SK-N-DZ (cell line): ENCODE results near the gene U2AF1.
A peak's percentile ranks its signal among the peaks of the same experiment; 100 is the strongest.
"Not testable (repeated sequence)": the region's sequence is repeated elsewhere in the genome, so short reads cannot be mapped to it uniquely, and the experiment has no call there.

Experiments used
- DNase-seq: peaks from one replicate; pipeline ENCODE4 v3.0.0-alpha.2; 2015; ENCODE audit warnings: low spot score

The U2AF1 gene

DNA sequence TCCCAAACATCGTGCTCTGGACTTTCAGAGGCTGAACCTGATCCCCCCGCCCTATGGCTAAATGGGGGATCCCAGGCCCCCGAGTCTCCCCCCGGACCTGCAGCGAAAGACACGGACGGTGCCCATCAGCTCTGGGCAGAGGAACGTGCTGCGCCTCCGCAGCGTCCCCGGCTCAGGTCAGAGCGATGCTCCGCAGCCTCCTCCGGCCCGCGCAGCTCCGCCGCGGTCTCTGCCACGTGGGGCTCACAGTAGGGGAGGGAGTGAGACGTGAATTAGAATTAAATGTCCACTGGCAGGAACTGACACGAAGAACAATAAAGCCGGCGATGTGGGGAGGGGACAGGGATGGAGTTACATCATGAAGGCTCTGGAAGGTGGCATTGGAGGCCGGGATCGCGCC lies 30.7 kb downstream of the U2AF1 start:
- not testable (repeated sequence) for DNase-seq

DNA sequence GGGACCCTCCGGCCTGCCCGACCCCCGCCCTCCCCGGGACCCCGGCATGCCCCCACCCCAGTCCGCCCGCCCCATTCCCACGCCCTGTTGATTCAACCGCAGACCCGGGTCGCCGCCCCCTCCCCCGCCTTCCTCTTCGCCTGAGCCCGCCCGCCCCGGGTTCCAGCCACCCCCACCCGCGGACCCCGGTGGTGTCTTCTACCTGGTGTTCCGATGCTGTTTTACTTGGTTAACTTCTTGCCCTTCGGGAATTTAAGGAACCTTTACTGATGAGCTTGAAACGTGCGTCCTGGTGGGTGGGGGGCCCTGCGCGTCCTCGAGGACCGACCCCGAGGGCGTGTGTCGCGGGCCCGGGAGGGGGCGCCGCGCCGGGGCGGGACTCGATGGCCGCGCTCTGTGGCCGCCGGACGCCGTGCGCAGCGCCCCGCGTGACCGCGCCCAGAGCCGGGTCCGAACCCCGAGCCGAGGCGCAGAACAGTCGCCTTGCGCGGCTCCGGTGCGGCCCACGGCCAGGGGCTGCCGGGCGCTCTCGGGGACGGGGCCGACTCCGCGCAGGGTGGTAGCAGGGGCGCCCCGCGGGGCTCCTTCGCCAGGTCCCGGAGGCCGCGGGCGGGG lies 31.2 kb downstream of the U2AF1 start:
- DNase-seq, result not testable (repeated sequence)

DNA sequence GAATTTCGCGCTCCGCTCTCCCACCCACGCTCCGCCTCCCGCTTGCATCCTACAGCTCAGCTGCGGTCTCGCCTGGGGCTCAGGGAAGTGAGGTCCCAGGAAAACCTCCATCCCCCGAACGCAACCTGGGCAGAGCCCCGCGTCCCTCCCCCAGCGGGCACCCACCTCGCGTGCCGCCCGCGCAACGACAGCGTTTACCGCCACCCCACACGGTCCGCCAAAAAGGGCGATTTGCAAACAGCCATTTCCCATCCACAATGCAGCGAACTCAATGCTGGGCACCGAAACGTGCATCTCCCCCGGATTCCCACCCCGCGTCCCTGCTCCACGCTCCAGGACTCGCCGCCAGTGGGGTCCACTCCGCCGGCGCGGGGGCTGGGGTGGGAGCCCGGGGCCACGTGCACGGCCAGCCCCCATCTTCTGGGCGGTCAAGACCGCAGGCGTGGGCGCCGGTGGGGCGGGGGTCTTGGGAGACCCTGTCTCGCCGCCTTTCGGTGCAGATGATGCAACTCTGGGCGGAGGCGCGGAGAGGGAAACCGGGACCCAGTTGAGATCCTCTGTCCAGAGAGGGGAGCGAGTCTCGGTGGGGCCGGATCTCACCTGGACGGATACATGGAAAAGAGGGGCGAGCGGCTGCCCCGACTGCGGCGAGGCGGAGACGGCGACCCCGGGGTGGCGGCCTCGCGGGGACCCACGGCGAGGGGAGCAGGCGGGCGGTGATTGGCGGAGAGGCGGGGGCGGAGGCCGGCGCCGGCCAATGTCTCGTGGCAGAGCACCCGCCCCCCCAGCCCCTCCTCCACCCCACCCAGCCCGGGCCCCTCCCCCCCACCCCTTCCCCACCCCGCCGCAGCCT lies 32.0 kb downstream of the U2AF1 start, which contains the start of gene CBS:
Gene CBS, minus strand, starts transcription at position 666 of the 853 bp plus-strand sequence. CDS start 3,642 bp downstream, outside the sequence.
- DNase-seq, result not testable (repeated sequence)

DNA sequence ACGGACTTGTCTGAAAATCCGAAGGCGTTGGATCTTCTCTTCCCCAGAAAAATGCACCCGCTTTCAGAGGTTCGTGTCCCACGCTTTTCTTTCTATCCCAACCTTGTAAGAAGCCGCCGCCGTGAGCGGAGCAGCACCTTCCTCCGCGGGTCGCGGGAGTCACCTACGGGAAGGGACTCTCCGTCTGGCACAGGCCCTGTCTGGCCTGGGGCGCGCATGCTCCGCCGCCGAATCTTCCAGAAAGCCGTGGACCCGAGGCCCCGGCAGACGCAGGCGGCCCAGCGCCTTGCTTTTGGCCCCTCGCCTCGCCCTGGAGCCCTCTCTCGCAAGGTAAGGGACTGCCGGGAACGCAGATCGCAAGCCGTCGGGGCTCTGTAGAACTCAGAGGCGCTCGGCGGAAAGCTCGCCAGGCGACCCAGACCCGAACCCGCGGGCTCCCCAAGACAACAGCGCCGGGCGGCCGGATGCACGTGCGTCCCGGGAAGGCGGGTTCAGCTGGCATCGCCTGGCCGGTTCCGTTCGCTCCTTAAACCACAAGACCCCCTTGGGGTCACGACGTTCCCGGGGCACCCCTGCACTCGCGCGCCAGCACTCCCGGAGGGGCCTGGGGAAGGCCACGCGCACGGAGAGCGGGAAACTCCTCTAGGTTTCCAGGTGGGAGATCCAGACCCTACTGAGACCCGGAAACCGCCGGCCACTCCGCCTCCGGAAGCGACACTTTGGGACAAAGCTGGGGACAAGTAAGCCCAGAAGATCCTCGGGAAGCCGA lies 32.8 kb downstream of the U2AF1 start:
- not testable (repeated sequence) for DNase-seq

DNA sequence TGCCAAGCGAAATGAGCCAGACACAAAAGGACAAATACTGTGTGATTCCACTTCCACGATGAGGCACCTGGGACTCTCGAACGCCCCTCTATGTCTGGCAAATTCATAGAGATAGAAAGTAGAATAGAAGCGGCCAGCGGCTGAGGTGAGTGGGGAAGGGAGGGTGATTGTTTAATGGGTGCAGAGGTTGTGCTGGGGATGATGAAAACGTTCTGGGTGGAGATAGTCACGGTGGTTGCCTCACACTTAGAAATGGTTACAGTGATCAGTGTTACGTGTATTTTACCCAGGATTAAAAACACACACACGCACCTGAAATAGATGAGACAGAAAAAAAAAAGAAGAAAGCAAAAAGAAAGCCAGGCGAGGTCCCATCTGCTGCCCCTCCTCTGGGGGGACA lies 34.6 kb downstream of the U2AF1 start:
- not testable (repeated sequence) for DNase-seq

DNA sequence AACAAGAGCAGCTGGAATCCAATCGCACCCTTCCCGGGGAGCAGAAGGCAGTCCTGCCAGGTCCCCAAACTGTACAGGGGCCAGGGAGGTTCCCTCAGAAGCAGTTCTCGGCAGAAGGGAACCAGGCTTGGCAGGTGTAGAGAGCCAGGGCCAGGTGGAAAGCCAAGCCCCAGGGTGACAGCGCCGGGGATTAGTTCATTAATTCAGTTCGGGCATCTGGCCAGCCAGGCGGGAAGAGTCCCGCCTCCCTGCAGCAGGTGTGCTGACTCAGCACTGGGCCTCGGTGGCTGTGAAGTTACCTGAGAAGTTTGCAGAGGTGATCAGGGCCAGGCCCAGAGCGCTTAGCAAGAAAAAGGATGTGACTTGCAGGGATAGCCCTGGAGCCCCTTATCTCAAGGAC lies 37.7 kb downstream of the U2AF1 start:
- DNase-seq, result not testable (repeated sequence)

DNA sequence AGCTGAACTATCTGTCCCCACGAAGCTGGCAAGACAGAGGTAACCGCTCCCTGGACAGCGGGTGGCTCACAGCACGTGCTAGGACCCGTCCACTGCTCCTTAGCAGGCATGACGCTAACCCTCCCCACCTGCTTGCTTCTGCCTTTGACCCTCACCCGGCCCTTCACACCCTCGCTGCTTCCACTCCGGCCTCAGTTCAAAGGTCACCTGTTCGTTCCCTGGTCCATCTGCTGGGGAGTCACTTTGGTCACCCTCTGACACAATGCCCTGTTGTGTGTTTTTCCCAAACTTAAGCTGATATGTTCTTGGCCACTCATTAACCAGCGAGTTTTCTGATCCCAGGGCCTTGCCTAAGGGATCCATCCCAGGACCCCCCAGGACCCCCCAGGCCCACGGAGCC lies 39.3 kb downstream of the U2AF1 start:
- DNase-seq, result not testable (repeated sequence)

DNA sequence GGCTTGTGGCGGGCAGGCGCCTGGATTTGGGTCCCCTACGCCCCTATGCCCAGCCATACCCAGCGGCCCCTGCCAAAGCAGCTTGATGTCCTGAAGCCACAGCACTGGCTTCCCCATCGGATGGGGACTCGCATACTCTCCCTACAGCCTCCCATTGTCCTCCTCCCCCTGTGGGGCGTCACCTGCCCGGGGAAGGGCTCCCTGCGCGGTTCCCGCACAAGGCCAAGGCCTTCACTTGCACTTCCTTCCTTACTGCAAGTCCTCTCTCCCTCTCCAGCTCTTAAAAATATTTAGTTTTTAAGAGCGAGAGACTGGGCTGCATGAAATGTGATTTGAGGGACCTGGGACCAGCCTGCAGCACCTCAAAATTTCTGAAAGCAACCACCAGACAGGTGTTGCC lies 40.7 kb downstream of the U2AF1 start:
- not testable (repeated sequence) for DNase-seq

DNA sequence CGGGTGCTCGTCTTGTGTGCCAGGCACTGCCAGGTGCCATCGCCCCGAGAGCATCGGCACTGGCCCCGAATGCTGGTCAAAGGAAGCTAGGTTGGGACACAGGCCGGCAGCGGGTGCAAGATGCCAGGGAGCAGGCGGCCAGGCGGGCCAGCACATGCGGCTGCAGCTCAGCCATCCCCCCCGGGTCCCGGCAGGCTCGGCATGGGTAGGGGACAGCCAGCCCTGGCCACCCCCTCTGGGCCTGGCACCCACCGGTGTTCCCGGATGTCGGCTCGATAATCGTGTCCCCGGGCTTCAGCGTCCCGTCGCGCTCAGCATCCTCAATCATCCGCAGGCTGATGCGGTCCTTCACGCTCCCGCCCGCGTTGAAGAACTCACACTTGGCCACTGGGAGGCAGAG lies 41.4 kb downstream of the U2AF1 start:
- DNase-seq, result not testable (repeated sequence)

DNA sequence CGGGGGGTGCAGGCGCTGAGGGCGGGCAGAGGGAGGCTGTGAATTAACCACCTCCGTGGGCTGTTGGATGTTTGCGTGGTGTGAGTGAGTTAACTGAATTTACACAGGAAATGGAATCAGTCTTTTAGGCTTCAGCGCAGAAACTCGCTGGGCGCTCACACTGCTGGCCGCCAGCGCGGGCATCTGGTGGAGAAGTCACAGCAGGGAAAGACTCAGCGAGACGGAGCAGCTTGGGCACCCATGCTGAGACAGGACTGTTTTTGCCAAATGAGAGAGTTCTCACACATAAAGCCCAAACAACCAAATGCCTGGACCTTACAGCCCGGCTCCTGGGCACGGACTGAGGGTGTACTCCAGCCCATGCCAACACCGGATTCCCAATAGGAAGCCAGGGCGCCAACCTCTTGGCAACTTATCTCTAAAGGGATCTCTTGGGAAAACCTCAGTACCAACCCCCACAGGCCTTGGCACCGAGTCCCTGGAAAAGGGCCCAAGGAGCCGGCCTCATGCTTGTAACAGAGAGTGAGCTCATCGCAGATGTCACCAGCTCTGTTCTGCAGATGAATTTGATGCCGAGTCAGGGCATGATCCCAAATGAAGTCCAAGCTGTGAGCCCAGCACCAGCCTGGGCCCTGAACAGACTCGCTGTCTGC lies 43.0 kb downstream of the U2AF1 start:
- not testable (repeated sequence) for DNase-seq

DNA sequence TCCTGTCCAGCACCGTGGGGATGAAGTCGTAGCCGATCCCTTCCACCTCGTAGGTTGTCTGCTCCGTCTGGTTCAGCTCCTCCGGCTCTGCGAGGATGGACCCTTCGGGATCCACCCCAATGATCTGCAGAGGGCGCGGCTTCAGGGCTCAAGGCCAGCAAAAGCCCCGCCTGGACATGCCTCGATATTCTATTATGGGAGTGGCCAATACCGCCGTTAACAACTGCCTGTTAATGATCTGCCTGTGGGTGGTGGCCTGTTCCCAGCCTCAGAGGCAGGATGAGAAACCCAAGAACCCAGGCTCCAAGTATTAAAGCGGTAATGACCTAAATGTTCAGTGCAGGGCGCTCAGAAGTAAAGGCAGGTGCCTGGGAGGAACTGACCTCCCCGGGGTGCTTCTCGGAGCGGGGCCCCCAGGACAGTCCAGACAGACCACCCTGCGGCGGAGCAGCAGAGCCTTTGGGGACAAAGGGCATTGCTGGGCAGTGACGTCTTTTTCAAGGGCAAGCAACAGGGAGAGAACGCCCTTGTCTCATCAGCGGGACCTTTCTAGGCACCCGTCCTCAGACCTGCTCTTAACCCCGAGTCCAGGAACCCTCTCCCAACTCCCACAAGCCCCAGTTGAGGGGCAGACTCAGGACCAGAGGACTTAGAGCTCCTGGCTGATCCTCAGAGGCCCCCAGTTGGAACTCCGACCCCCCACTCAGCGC lies 44.3 kb downstream of the U2AF1 start:
- not testable (repeated sequence) for DNase-seq

DNA sequence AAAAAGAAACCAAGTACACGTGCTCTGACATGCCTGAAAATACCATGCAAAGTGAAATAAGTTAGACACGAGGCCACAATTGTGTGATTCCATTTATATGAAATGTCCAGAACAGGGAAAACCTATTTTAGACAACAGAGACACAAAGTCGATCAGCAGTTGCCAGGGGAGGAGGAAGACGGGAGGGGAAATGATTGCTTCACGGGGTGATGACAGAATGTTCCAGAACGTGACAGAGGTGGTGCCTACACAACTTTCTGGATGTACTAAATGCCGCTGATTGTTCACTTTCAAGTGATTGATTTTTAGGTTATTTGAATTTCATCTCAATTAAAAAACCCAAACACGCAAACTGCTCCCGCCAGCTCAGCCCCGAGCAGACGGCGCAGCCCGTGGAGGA lies 54.3 kb downstream of the U2AF1 start:
- not testable (repeated sequence) for DNase-seq

DNA sequence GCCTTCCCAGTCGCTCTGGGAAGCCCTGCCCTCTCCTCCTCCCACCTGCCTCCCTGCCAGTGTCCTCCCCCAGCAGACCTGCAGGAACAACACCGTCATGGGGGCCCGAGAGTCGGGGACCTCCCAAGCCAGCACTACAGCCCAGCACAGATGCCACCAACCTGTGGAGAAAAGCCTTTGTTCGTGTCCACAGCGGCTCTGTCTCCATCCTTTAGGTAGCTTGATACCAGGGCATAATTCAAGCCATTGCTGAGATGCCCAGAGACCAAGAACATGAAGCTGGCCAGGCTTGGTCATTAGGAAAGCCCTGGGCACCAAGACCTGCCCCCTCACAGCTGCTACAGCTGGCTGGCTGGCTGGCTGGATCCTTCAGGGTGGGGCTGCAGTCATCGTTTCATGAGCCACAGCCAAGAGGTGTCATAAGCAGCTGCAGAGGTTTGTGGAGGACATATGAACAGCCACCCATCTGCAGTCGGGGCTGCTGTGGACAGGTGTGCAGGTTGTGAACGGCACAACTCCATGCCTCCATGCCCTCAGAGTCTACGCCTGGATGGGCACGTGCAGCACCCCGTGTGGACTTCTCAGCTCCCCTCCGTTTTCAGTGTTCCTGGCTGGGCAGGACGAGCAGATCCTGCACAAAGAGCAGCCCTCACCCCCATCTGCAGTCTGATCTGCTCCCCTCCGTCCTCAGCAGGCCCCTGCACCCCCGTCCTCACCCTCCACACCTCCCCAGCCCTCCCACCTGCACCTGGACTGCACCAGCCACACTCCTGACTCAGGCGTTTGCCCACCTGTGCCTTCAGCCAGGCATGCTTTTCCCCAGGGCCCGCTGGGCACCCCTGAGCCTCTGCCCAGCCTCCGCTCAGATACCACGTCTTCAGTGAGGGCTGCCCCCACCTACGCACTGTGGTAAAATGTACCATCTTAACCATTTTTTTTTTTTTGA lies 61.2 kb downstream of the U2AF1 start:
- peak; percentile 13 for DNase-seq

DNA sequence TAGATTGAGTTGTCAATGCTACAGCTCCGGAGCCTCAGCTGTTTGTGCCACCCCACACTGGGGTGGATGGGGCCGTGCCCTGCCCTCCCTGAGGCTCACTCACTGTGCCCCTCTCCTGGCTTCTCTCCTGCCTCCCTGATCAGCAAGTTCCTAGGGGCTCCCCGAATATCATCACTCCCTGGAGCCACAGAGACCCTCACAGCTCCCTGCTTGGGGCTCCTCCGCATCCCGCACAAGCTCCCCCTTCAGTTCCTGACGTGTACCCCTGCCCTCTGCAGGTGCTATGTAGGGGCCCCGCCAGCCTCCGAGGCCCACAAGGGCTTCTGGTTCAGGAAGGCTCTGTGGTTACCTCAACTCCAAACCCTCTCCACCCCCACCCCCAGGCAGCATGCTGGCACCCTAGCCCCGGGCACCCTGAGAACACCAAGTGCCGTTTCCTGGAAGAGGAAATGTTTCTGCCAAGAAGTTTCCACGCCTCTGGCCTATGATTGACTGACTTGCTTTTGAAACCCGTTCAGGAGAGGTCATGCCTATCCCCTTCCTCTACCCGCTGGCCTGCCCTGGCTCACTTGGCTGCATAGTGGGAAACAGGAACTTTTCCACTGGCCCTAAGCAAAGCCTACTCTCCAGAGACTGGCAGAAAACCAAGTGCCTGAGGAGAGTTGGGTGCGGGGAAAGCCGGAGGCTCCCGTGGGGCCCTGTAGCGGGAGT lies 62.0 kb downstream of the U2AF1 start:
- not testable (repeated sequence) for DNase-seq

DNA sequence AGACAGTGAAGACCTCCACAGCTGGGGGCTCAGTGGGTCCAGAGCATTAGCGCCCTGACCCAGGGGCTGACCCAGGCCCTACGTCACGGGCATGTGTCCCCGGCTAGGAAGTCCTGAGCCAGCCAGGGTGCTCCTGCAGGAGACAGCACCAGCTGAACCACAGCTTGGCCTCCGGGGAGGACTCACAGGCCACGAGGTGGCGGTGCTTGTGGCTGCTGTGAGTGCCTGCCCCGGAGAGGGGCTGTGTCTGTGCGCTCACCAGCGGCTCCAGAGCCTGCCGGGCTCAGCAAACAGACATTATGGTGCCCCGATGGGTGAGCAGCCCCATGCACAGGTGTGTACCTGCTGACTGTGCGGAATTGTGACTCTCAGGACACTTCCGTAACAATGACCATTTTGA lies 62.8 kb downstream of the U2AF1 start:
- DNase-seq, result not testable (repeated sequence)

DNA sequence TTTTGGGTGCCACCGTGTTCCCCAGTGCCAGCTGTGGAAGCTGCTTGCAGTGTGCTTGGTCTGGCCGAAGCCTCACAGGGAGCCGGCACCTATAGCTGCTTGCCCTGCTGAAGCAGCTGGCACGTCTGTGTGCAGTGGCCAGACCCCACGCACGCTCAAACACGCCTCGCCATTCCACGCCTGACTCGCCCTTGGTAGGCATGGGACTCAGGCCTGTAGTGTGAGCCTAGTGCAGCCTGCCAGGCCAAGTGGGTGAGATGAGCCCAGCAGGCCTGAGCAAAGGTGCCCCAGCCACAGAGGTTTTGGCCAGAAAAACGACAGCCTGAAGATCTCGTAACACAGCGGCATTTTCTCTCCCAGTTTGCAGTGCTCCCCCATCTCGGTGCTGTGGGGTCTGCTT lies 64.1 kb downstream of the U2AF1 start:
- not testable (repeated sequence) for DNase-seq
